Measurements from ENCODE around the gene MRPS15.

Gene MRPS15

GRCh38 chr1:36421649-36422048 lies 42.5 kb downstream of the MRPS15 start:
- Histone ChIP-seq H3K4me2 (ENCODE audit: low read length) (no peak overlapping the region), H4K20me1 (ENCODE audit: insufficient read depth, low read length) (no peaks in the 10 kb centered on the region), H3K79me2 (ENCODE audit: low read length) (no peaks in the 10 kb centered on the region), H3K4me3 (ENCODE audit: low read length) (no peak overlapping the region), H3K9me3 (ENCODE audit: insufficient read depth, low read length) (no peaks in the 10 kb centered on the region), H3K9ac (ENCODE audit: low read length) (no peak overlapping the region), H2AFZ (ENCODE audit: low read depth, low read length) (no peak overlapping the region), H3K27ac (ENCODE audit: low read length) (no peak overlapping the region), H3K4me1 (ENCODE audit: low read length) (peaks cover 5% of the 10 kb centered on the region; the same call in 1 of the 2 replicates), H3K27me3 (ENCODE audit: low read depth, low read length) (no peaks in the 10 kb centered on the region), H3K36me3 (replicated peaks; ENCODE audit: low read depth, low read length) (no peaks in the 10 kb centered on the region)
- TF ChIP-seq EZH2phosphoT487 (IDR thresholded peaks at IDR 0.05; ENCODE audit: low read depth) = no peak
- no peak for TF ChIP-seq CTCF (IDR thresholded peaks at IDR 0.05; ENCODE audit: low read depth, low read length)

- Histone ChIP-seq H3K27ac (ENCODE audit: low read length) (no peak overlapping the region), H3K4me2 (ENCODE audit: low read length) (peak overlapping the region; percentile 37; the same call in 1 of the 2 replicates), H3K27me3 (ENCODE audit: low read depth, low read length) (no peaks in the 10 kb centered on the region), H3K79me2 (ENCODE audit: low read length) (no peaks in the 10 kb centered on the region), H3K4me1 (ENCODE audit: low read length) (peaks cover 5% of the 10 kb centered on the region; the same call in 1 of the 2 replicates), H3K9me3 (ENCODE audit: insufficient read depth, low read length) (no peaks in the 10 kb centered on the region), H3K9ac (ENCODE audit: low read length) (no peak overlapping the region), H3K36me3 (replicated peaks; ENCODE audit: low read depth, low read length) (no peaks in the 10 kb centered on the region), H4K20me1 (ENCODE audit: insufficient read depth, low read length) (no peaks in the 10 kb centered on the region), H3K4me3 (ENCODE audit: low read length) (no peak overlapping the region), H2AFZ (ENCODE audit: low read depth, low read length) (peak overlapping the region; percentile 46; the same call in 1 of the 2 replicates)
- TF ChIP-seq EZH2phosphoT487 (IDR thresholded peaks at IDR 0.05; ENCODE audit: low read depth) = no peak
- TF ChIP-seq CTCF (IDR thresholded peaks at IDR 0.05; ENCODE audit: low read depth, low read length) = peak; percentile 78
These were observed 43.3 kb downstream of the MRPS15 start for GRCh38 chr1:36420836-36421317.

GRCh38 chr1:36420409-36420808 lies 43.8 kb downstream of the MRPS15 start:
- no peaks in the 10 kb centered on the region for H3K27me3 ChIP-seq (ENCODE audit: low read depth, low read length)
- no peak overlapping the region for H3K4me3 ChIP-seq (ENCODE audit: low read length)
- H3K36me3 ChIP-seq (replicated peaks; ENCODE audit: low read depth, low read length) = no peaks in the 10 kb centered on the region
- no peak overlapping the region for H2AFZ ChIP-seq (ENCODE audit: low read depth, low read length)
- no peaks in the 10 kb centered on the region for H4K20me1 ChIP-seq (ENCODE audit: insufficient read depth, low read length)
- H3K9me3 ChIP-seq (ENCODE audit: insufficient read depth, low read length) = no peaks in the 10 kb centered on the region
- TF ChIP-seq CTCF (IDR thresholded peaks at IDR 0.05; ENCODE audit: low read depth, low read length) (no peak), EZH2phosphoT487 (IDR thresholded peaks at IDR 0.05; ENCODE audit: low read depth) (no peak)
- H3K4me2 ChIP-seq (ENCODE audit: low read length) = peak overlapping the region; percentile 37; the same call in 1 of the 2 replicates
- H3K79me2 ChIP-seq (ENCODE audit: low read length) = no peaks in the 10 kb centered on the region
- peaks cover 5% of the 10 kb centered on the region; the same call in 1 of the 2 replicates for H3K4me1 ChIP-seq (ENCODE audit: low read length)
- no peak overlapping the region for H3K9ac ChIP-seq (ENCODE audit: low read length)
- no peak overlapping the region for H3K27ac ChIP-seq (ENCODE audit: low read length)

GRCh38 chr1:36419569-36419968 lies 44.6 kb downstream of the MRPS15 start:
- no peaks in the 10 kb centered on the region for H3K9me3 ChIP-seq (ENCODE audit: insufficient read depth, low read length)
- TF ChIP-seq CTCF (IDR thresholded peaks at IDR 0.05; ENCODE audit: low read depth, low read length) = no peak
- TF ChIP-seq EZH2phosphoT487 (IDR thresholded peaks at IDR 0.05; ENCODE audit: low read depth) = no peak
- no peaks in the 10 kb centered on the region for H3K27me3 ChIP-seq (ENCODE audit: low read depth, low read length)
- no peak overlapping the region for H3K4me2 ChIP-seq (ENCODE audit: low read length)
- H3K4me1 ChIP-seq (ENCODE audit: low read length) = peaks cover 5% of the 10 kb centered on the region; the same call in 1 of the 2 replicates
- H2AFZ ChIP-seq (ENCODE audit: low read depth, low read length) = no peak overlapping the region
- H3K27ac ChIP-seq (ENCODE audit: low read length) = no peak overlapping the region
- H3K36me3 ChIP-seq (replicated peaks; ENCODE audit: low read depth, low read length) = no peaks in the 10 kb centered on the region
- no peak overlapping the region for H3K4me3 ChIP-seq (ENCODE audit: low read length)
- H3K79me2 ChIP-seq (ENCODE audit: low read length) = no peaks in the 10 kb centered on the region
- H3K9ac ChIP-seq (ENCODE audit: low read length) = no peak overlapping the region
- H4K20me1 ChIP-seq (ENCODE audit: insufficient read depth, low read length) = no peaks in the 10 kb centered on the region
